K562 (cell line): Measurements from ENCODE around the gene DEF6. TPM values are rescaled to one million over a fixed set of nuclear protein-coding genes. Genes with fewer than 3 reads are reported as not detected.

ENCODE experiments used
- ATAC-seq: fragments of 200-7000 bp; cut with Tn5 transposase; 3 replicates; pipeline ENCODE4 v1.9.1; 2020; ENCODE audit warnings: moderate library complexity
- BruUV-seq: library from RNA; stranded (reverse); fragments of 400-500 nt; replicated peaks from 2 replicates; lab custom pipeline; 2021; lab: Mats Ljungman, UMichigan
- CTCF ChIA-PET: fragments of 300-600 bp; formaldehyde crosslinking; extraction: SDS; loops from one replicate; lab custom pipeline; 2021; ENCODE audit warnings: low intra/inter-chr PET ratio; lab: Yijun Ruan, JAX
- POLR2A ChIA-PET: fragments of 300-600, 350-650 bp; sonication (Branson Sonifier 250); formaldehyde crosslinking; extraction: SDS; loops from one replicate; lab custom pipeline; 2021; ENCODE audit warnings: antibody characterized with exemption, inconsistent platforms; lab: Yijun Ruan, JAX
- DNase-seq, 4 experiments: peaks; one replicate each; pipeline versions ENCODE4 v3.0.0 to v3.0.0-alpha.2; 2011 to 2018; ENCODE audit warnings: low spot score in 3 of 4, mixed read lengths in 3 of 4; ENCODE audit errors: extremely low read depth in 1 of 4
- FAIRE-seq: peaks from 2 replicates; lab custom pipeline; 2011; peaks lifted over from hg19 to GRCh38; lab: Jason Lieb, UNC
- H2AFZ ChIP-seq: 2 replicates; pipeline ENCODE4 v1.6.0; 2011; ENCODE audit warnings: low read depth, low read length, control low read depth, inconsistent platforms
- H3K27ac ChIP-seq: fragments of 200-600 bp; 3 replicates; pipeline ENCODE4 v1.8.0; 2011; ENCODE audit warnings: low read depth, mild to moderate bottlenecking, control low read depth, inconsistent platforms, low read length, moderate library complexity, mixed read lengths; ENCODE audit errors: extremely low read depth
- H3K27me3 ChIP-seq, 2 experiments: fragments of 300-600 bp in 1 of 2; 2 replicates in 1 of 2; 3 replicates in 1 of 2; pipeline versions ENCODE4 v1.6.0 to v1.8.0; 2011; ENCODE audit warnings: inconsistent platforms in 2 of 2, low read length in 2 of 2, mild to moderate bottlenecking in 1 of 2, mixed read lengths in 1 of 2, moderate library complexity in 1 of 2; ENCODE audit not compliant: control insufficient read depth in 2 of 2, insufficient read depth in 2 of 2
- H3K36me3 ChIP-seq: fragments of 300-600 bp; 3 replicates; pipeline ENCODE4 v1.8.0; 2011; ENCODE audit warnings: mild to moderate bottlenecking, low read length, inconsistent platforms; ENCODE audit not compliant: control insufficient read depth, insufficient read depth
- H3K4me1 ChIP-seq, 2 experiments: fragments of 200-600 bp in 1 of 2; replicated peaks in 1 of 2; 2 replicates in 1 of 2; 3 replicates in 1 of 2; pipeline versions ENCODE4 v1.5.1 to v1.8.0; 2011; ENCODE audit warnings: inconsistent platforms in 2 of 2, low read length in 2 of 2, mild to moderate bottlenecking in 1 of 2, mixed read lengths in 1 of 2, moderate library complexity in 1 of 2; ENCODE audit not compliant: control insufficient read depth in 2 of 2, insufficient read depth in 2 of 2
- H3K4me2 ChIP-seq: 2 replicates; pipeline ENCODE4 v1.6.1; 2011; ENCODE audit warnings: low read length, control low read depth, inconsistent platforms, mixed read lengths; ENCODE audit not compliant: insufficient read depth
- H3K4me3 ChIP-seq: fragments of 200-600 bp; sonication (generic), shearing (Covaris generic); 2 replicates; pipeline ENCODE4 v1.5.1; 2016; ENCODE audit warnings: control low read depth, inconsistent platforms
- H3K79me2 ChIP-seq: fragments of 200-600 bp; 3 replicates; pipeline ENCODE4 v1.8.0; 2011; ENCODE audit warnings: low read length, inconsistent platforms; ENCODE audit not compliant: control insufficient read depth, insufficient read depth
- H3K9ac ChIP-seq, 2 experiments: 2 replicates each; pipeline versions ENCODE4 v1.6.0 to v1.6.1; 2011; ENCODE audit warnings: low read depth in 2 of 2, low read length in 2 of 2, control low read depth in 1 of 2, inconsistent platforms in 1 of 2, mild to moderate bottlenecking in 1 of 2, mixed read lengths in 1 of 2; ENCODE audit not compliant: insufficient read depth in 1 of 2
- H3K9me1 ChIP-seq: one replicate; pipeline ENCODE4 v1.6.0; 2011; ENCODE audit warnings: inconsistent platforms, mild to moderate bottlenecking, low read length, moderate library complexity; ENCODE audit not compliant: control insufficient read depth, insufficient read depth
- H3K9me3 ChIP-seq: replicated peaks from 2 replicates; pipeline ENCODE4 v1.5.1; 2011; ENCODE audit warnings: low read depth, low read length, inconsistent platforms; ENCODE audit not compliant: control insufficient read depth, insufficient read depth
- H4K20me1 ChIP-seq: replicated peaks from 2 replicates; pipeline ENCODE4 v1.6.1; 2011; ENCODE audit warnings: low read length, inconsistent platforms, mixed read lengths; ENCODE audit not compliant: control insufficient read depth, insufficient read depth
- CEBPB ChIP-seq: fragments of 450-650 bp; IDR thresholded peaks from 2 replicates; pipeline ENCODE4 v1.6.1; 2016; ENCODE audit warnings: missing genetic modification characterization, missing compliant biosample characterization
- NR3C1 ChIP-seq: sonication (generic); formaldehyde crosslinking; IDR thresholded peaks from 2 replicates; pipeline ENCODE4 v1.8.1; 2022; ENCODE audit warnings: missing genetic modification reagents
- SPI1 ChIP-seq: IDR thresholded peaks from 2 replicates; pipeline ENCODE4 v1.6.1; 2011; ENCODE audit warnings: low read depth, low read length, control low read depth, borderline replicate concordance
- ZNF639 ChIP-seq, 2 experiments: fragments of 200-800 bp in 1 of 2; sonication (Bioruptor generic) in 1 of 2; sonication (generic) in 1 of 2; formaldehyde crosslinking in 1 of 2; IDR thresholded peaks in 1 of 2; conservative IDR thresholded peaks in 1 of 2; 2 replicates each; pipeline versions ENCODE4 v1.5.0 to v1.6.1; 2016 to 2020; ENCODE audit warnings: missing compliant biosample characterization in 1 of 2, missing genetic modification characterization in 1 of 2, missing genetic modification reagents in 1 of 2
- WGBS: fragments of 100-300 bp; shearing (Covaris generic); methylation state at CpG from one replicate; pipeline ENCODE4 v1.1.6; 2016; ENCODE audit warnings: low coverage, mixed read lengths; ENCODE audit not compliant: insufficient coverage; ENCODE audit errors: missing lambda C conversion rate; 5-methylcytosine and 5-hydroxymethylcytosine counted together
- in situ Hi-C: fragments of 300-500 bp; cut with MboI; formaldehyde crosslinking; loops from 4 replicates; pipeline ENCODE4 v1.15.0; 2018; ENCODE audit warnings: inconsistent platforms, mixed read lengths
- intact Hi-C: fragments of 100-400 bp; cut with micrococcal nuclease; formaldehyde crosslinking; loops from 2 replicates; pipeline ENCODE4 v1.14.2; 2022
- polyA plus RNA-seq, 8 experiments: library from polyadenylated mRNA; depleted of rRNA in 4 of 8; stranded (reverse) in 5 of 8; unstranded in 3 of 8; fragments of >200 nt; fragmentation: Nextera tagmentation in 2 of 8; fragmentation: Illumina TruSeq in 1 of 8; extraction: Ambion mirVana in 2 of 8; extraction: Trizol in 1 of 8; gene quantifications; 2 replicates each; pipeline versions ENCODE4 v1.2.1 to v1.2.3, GENCODE V29; 2011 to 2014; ENCODE audit warnings: inconsistent platforms in 1 of 8, missing spikeins in 1 of 8
- total RNA-seq, 7 experiments: library from RNA; depleted of rRNA in 6 of 7; stranded (reverse); fragments of >200 nt in 6 of 7; fragmentation: Illumina TruSeq in 2 of 7; extraction: Trizol in 2 of 7; gene quantifications; 2 replicates each; pipeline versions ENCODE4 v1.2.1 to v1.2.3, GENCODE V29; 2011 to 2021; ENCODE audit warnings: low replicate concordance in 1 of 7

Gene DEF6
- total and polyA plus RNA-seq, 9 of the 15 experiments (the other 6 are each of a cell fraction or from before 2014, with no cell fraction given) = 1.3 to 44.6 (median 22.7) TPM

- Histone ChIP-seq H3K27ac (no peak overlapping the region), H3K4me1 (peaks cover 6 to 19% of the 10 kb centered on the region in 2 experiments; a peak in 4 of 5 replicates), H2AFZ (no peak overlapping the region), H3K27me3 (no peaks in the 10 kb centered on the region), H4K20me1 (no peaks in the 10 kb centered on the region), H3K4me2 (no peak overlapping the region), H3K4me3 (no peak overlapping the region), H3K9me1 (no peaks in the 10 kb centered on the region), H3K79me2 (peaks cover 2% of the 10 kb centered on the region; the same call in 1 of the 3 replicates), H3K9me3 (no peaks in the 10 kb centered on the region), H3K9ac (no peak overlapping the region), H3K36me3 (peaks cover 5% of the 10 kb centered on the region; the same call in 1 of the 3 replicates)
- WGBS = 61% methylated on average over 3 of the region's 3 CpGs
- DNase-seq (no peak), FAIRE-seq (no peak), ATAC-seq (no peak)
- POLR2A ChIA-PET = no interaction called here
- in situ Hi-C loops = no loop called here
- BruUV-seq = no TSS peak
- intact Hi-C loops = no loop called here
- TF ChIP-seq ZNF639 (CRISPR knock-in tag; conservative IDR thresholded peaks at IDR 0.05 in 1 of 2, IDR thresholded peaks at IDR 0.05 in 1 of 2) (no peak), SPI1 (peak; percentile 76; the same call in 1 of the 2 replicates)
- CTCF ChIA-PET = interaction anchor here (0.7 kb wide), 1 partner anchor 11 kb away, joined by 3 read pairs; no protein-coding TSS in a partner anchor
These were observed 45.7 kb upstream of the DEF6 start for GRCh38 chr6:35251949-35252348.

- no peak overlapping the region for H3K27ac ChIP-seq
- no peaks in the 10 kb centered on the region for H3K27me3 ChIP-seq
- H3K9me3 ChIP-seq = no peaks in the 10 kb centered on the region
- ChIA-PET POLR2A (no interaction called here), CTCF (no interaction called here)
- in situ Hi-C loops = no loop called here
- H3K4me3 ChIP-seq = no peak overlapping the region
- no peak overlapping the region for H2AFZ ChIP-seq
- BruUV-seq = no TSS peak
- H3K4me1 ChIP-seq = peaks cover 8 to 12% of the 10 kb centered on the region in 2 experiments
- no peak overlapping the region for H3K9ac ChIP-seq
- WGBS = 55% methylated on average over 1 of the region's 1 CpG
- ATAC-seq (no peak), DNase-seq (no peak), FAIRE-seq (no peak)
- no peak for TF ChIP-seq NR3C1 (CRISPR knock-in tag)
- TF ChIP-seq CEBPB = peak; percentile 45
- H3K9me1 ChIP-seq = no peaks in the 10 kb centered on the region
- H4K20me1 ChIP-seq = no peaks in the 10 kb centered on the region
- H3K36me3 ChIP-seq = peaks cover 5% of the 10 kb centered on the region; the same call in 1 of the 3 replicates
- no peak overlapping the region for H3K4me2 ChIP-seq
- intact Hi-C loops = no loop called here
- peaks cover 8% of the 10 kb centered on the region; the same call in 2 of the 3 replicates for H3K79me2 ChIP-seq
These were observed 44.4 kb upstream of the DEF6 start for GRCh38 chr6:35253249-35253648.
